Stimulated activated CD4-positive, alpha-beta T cell treated with anti-CD3 and anti-CD28 coated beads, Interleukin-4, amount 100 ng/mL, for 48 hours (primary cell): ENCODE results near the gene RELT.

Experiments
- DNase-seq, 2 donors: peaks; one replicate each; pipeline ENCODE4 v3.0.0-alpha.2; 2020; ENCODE audit warnings: low read depth in 2 of 2

Gene RELT, protein sequence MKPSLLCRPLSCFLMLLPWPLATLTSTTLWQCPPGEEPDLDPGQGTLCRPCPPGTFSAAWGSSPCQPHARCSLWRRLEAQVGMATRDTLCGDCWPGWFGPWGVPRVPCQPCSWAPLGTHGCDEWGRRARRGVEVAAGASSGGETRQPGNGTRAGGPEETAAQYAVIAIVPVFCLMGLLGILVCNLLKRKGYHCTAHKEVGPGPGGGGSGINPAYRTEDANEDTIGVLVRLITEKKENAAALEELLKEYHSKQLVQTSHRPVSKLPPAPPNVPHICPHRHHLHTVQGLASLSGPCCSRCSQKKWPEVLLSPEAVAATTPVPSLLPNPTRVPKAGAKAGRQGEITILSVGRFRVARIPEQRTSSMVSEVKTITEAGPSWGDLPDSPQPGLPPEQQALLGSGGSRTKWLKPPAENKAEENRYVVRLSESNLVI

DNA sequence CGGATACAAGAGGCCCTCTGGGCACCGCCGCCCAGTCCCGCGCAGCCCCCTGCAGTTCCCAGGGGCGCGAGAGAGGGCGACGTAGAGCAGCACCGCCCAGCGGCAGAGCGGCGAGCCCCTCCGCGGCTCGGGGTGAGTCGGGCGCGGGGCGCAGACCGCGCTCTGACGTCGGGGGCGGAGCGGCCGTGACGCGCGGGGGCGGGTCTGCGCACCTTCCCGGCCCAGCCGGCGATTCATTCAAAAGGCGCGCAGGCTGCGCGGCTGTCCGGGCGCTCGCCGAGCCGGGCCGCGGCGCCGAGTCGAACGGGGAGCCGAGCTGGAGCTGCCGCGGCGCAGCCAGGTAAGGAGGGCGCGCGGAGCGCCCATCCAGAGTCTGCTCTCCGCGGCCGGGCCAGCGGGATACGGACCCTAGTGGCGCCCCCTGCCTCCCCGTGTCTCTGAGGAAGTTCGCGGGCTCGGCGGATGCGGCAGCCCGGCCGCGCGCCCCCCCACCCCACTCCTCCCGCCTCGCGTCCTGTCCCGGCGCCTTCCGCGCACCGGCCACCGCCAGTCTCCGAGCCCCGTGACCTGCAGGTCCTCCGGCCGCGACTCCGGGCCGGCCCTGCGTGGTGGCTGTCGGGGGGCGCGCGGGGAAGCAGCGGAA, at the start of gene RELT:
RELT (plus strand) TSS at position 240 of the 643 bp plus-strand sequence. CDS start 12,738 bp downstream, outside the sequence.
- DNase-seq: peak; percentile 88 to 93

GRCh38 chr11:73326929-73327811, 49.0 kb upstream of the RELT start:
- DNase-seq: no peak

- no peak for DNase-seq
Observed at GRCh38 chr11:73327812-73328364, 48.3 kb upstream of the RELT start.

- no peak for DNase-seq
Observed at GRCh38 chr11:73330569-73331093, 45.6 kb upstream of the RELT start.

GRCh38 chr11:73331138-73331916, 44.9 kb upstream of the RELT start:
- DNase-seq: no peak

- DNase-seq: no peak
Observed at GRCh38 chr11:73333173-73333572, 43.0 kb upstream of the RELT start.

- DNase-seq: no peak
Observed at GRCh38 chr11:73333640-73334383, 42.4 kb upstream of the RELT start.

GRCh38 chr11:73334384-73335203, 41.6 kb upstream of the RELT start:
- no peak for DNase-seq

DNA sequence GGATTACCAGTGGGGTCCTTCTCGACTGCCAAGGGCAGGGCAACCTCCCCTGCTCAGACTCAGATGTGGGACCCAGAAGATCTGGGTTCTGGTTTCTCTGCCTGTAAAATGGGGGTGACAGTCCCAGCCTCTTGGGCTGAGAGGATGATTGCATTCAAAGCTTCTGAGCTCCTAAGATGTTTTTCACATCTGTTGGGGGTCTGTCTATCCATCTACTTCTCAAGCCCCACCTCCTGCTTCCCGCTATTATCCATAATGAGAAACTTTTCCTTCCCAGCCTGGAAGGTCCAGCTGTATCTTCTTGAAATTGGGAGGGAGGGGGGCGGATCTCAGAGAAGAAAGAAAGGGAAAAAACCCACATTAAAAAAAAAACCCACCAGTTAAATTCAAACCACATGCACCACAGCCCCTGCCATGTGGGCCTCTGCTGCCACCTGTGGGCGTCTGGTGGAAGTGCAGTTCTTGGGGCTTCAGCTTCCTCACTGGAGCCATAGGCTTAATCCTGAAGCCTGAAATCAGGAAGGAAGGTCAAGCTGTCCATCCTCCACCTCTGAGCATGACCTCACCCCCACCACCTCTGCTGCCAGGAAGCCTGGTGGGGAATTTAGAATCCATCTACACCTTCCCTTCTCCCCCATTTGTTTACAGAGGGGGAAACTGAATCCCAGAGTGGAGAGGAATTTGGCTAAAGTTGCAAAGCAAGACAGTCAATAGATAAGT, 40.8 kb upstream of the RELT start:
- peak; percentile 61 to 72 for DNase-seq

- DNase-seq: no peak
Observed at GRCh38 chr11:73337846-73338245, 38.4 kb upstream of the RELT start.

DNA sequence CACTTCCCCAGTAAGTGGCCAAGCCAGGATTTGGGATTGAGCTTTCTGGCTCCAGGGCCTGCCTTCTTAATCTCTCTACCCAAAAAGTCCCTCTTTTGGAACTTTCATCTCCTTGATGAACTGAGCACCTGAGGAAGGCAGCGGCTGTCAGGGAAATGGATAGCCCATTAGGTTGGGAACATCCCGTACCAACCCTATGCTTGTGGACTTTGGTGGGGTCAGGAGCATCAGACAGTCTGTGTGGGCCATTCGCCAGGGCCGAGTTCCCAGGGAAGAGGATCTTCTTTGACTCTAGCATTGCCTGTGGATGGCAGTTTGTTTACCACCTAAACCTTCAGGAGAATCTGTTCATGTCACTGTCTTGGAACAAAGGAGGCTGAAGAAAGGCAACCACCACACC, 37.9 kb upstream of the RELT start:
- no peak for DNase-seq

DNA sequence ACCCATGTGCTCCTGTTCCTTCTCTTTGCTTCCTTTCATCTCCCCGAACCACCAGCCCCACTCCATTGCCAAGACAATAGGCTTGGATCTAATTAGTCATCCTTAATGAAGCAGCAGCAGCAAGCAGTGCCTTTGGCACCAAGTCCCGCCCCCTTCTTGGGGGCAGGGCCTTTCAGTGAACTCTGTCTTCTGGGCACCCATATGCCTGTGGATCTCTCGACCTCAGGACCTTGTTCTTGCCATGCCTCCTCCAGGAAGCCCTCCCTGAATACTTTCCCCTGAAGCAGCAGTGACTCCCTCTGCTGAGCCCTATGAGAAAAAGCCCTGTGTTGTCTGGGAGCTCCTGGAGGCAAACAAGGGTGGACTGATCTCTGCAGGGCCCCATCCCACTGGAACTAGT, 36.0 kb upstream of the RELT start:
- no peak for DNase-seq

DNA sequence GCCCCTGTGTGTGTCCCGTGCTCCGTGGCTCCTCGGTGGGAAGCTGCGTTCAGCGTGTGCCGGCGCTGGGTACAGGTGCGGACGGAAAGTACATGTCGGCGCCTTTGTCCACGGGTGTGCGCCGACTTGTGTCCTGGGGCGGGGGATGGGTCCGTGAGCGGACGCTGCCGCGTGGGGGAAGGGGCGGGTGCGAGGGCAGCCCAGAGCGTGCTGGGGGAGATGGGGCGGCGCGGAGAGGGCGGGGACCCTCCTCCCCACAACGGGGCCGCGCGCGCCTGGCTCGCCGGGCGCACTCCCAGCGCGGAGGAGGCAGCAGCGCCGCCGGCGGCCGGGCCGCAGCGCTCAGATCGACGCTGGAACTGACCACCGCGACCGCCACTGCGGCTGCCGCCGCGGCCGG, 33.6 kb upstream of the RELT start:
- DNase-seq: no peak

DNA sequence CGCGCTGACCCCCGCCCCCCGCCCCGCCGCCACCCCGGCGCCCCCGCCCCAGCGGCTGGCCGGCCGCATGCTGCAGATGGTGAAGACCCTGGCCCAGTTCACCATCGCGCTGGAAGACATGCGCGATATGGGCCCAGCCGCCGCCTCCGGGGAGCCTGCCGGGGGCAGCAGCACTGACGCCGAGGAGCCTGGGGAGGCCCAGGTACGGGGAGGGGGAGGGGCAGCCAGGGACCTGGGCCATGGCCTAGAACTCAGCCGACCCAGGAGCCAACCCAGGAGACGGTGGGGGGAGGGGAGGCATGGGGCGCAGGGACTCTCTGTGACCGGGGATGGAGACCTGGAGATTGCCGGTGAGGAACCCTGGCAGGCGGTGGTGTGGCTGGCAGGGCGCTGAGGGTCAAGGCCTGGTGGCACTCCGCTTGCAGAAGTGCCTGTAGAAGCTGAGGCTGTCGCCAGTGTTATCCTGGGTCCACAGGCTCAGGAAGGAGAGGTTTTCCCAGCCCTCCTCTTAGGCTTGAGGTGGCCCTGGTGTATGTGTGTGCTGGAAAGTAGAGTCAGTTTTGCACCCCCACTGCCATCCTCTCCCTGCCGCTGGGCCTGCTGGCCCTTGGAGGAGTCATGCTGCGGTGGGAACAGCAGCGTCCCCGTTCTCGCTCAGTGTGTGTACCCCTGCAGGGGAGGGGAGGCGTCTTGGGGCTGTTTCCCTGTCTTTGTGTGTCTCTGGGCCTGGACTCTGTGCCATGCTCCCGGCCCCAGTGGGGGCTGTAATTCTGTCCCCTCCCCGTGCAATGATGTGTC, 32.9 kb upstream of the RELT start:
- DNase-seq: no peak

DNA sequence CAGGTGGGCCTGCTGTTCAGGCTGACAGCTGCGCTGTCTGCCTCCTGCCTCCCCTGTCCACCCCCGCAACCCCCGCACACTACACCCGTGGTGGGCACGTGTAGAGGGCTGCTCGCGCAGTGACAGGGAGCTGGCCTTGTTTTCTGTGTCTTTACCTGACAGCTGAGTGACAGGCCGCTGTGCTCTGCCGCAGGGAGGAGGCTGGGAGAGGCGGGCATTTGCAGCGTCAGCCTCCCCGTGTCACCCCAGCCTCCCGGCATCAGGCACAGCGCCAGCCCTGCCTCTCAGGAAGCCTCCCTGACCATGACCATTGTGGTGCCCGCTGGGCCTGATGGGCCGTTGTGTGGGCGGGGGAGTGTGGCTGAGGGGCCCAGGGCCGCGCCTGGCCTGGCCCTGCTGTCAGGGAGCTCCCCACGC, 32.0 kb upstream of the RELT start:
- DNase-seq: no peak

- no peak for DNase-seq
Observed at GRCh38 chr11:73345481-73346160, 30.6 kb upstream of the RELT start.
